ENCODE data around the gene PLEKHH1.

Gene PLEKHH1

DNA sequence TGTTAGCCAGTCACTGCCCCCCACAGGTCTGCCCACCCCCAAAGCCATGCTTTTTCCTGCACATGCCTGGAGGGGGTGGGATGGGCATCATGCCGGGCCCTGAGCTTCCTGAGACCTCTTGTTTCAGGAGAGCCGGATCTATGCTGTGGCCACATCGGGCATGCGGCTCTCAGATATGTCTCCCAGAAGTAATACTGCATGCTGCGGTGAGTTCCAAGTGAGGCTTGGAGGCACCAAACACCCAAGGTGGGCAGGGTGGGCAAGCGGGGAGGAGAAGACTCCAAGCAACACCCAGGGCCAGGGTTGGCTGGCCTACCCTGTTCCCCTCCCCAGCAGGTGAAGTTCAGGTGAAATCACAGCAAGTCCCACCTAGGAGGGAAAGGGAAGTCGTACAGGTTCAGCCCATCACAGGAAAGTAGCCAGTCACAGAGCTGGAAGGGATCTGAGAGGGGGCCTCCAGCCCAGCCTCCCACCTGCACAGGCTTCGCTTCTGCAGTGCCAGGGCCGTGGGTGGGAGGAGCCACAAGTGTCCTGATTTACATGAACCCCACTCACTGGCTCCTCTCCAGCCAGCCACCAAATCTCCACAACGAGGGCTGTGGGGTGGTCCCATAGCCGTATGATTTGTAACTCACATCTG, 36.0 kb downstream of the PLEKHH1 start:
- DNase-seq = no peak

DNA sequence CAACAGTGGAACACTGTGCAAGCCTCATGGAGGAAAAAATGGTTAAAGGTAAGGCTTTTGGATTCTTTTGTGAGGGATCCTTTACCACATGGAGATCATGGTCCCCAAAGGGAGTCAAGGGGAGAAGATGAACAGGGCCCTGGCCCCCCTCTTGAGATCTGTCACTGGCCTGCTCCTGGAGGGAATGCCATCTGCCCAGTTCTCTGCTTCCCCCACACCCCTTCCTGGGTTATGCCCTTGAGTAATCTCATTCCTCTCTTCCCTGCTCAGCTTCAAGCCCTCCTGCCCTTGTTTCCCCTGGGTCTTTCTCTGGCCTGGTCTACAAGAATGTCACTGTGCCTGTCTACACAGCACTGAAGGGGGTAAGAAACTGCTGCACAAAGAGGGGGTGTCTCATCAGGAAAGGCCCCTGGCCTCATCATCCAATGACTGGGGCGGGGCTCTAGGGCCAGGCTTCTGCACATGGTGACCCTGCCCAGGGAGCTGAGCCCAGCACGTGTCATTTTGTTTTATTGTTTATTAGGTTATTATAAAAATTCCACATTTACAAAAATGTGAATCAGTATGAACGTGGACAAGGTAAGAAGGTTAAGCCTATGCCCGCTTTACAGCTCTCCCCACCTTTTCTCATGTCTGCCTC, 36.7 kb downstream of the PLEKHH1 start:
- DNase-seq = no peak

DNA sequence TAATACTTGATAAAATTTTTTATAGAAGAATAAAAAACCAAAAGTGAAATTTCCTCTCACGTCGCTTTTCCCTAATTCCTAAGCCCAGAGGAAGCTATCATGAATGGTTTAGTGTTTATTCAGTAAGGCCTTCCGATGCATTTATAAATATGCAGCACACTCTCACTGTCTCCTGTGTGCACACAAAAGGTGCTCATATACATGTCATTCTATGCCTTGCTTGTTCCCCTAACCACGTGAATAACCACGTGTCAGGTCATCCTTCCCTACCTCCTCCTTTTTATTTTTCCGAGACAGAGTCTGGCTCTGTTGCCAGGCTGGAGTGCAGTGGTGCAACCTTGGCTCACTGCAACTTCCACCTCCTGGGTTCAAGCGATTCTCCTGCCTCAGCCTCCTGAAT, 37.4 kb downstream of the PLEKHH1 start:
- DNase-seq = no peak

DNA sequence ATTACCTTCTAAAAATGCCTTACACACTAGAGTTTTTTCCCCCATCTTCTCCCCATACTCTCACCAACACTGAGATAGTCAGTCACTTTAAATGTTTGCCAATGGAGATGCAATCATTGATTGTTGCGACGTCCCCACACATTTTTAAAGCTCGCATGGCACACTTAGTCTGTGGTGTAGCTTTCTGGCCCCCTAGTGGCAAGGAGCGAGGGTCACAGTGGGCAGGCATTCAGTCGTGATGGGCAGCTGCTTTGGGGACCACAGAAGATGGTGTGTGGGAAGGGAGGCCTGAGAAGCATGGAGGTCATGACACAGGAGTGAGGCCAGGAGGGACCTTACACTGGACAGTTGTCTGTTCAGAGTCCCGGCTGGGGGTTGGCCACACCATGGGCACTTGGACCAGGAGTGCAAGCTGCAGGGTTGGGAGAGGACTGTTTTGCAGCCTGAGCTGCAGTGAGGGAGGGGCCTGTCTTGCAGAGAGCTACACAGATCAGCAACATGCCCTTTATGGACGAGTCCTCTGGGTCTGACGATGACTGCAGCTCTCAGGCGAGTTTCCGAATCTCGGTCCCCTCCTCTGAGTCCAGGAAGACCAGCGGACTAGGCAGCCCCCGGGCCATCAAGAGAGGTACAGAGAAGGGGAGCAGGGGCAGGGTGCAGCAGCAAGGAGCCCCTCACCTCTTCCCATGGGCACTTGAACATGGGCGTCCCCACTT, 38.3 kb downstream of the PLEKHH1 start:
- peak; percentile 51 for DNase-seq

DNA sequence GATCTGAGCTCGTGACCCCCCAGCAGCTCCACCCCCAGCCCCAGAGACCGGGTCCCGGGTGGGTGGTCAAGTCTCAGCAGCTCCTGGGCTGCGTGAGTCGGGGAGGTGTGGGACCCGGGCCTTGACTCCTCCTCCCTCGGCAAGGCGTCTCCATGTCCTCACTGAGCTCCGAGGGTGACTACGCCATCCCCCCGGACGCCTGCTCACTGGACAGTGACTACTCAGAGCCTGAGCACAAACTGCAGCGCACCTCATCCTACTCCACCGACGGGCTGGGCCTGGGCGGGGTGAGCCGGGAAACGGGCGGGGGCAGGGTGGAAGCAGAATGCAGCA, 38.9 kb downstream of the PLEKHH1 start:
- DNase-seq = no peak

DNA sequence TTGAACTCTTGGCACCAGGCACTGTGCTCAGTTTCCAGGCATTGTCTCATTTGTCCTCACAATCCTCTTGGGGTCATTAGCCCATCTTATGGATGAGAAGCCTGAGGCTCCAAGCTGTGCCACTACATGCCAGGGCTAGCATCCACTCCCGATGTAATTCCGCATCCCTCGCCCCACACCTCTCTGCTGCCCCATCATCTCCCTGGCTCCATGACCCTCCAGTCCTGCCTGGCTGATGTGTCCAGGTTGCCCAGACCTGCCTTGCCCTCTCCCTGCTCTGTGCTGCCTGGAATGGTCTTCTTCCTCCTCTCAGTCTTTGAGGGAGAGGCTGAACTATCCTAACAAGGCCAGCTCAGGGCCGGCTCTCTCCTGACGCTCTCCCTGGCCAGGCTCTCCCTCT, 39.5 kb downstream of the PLEKHH1 start:
- DNase-seq = no peak

DNA sequence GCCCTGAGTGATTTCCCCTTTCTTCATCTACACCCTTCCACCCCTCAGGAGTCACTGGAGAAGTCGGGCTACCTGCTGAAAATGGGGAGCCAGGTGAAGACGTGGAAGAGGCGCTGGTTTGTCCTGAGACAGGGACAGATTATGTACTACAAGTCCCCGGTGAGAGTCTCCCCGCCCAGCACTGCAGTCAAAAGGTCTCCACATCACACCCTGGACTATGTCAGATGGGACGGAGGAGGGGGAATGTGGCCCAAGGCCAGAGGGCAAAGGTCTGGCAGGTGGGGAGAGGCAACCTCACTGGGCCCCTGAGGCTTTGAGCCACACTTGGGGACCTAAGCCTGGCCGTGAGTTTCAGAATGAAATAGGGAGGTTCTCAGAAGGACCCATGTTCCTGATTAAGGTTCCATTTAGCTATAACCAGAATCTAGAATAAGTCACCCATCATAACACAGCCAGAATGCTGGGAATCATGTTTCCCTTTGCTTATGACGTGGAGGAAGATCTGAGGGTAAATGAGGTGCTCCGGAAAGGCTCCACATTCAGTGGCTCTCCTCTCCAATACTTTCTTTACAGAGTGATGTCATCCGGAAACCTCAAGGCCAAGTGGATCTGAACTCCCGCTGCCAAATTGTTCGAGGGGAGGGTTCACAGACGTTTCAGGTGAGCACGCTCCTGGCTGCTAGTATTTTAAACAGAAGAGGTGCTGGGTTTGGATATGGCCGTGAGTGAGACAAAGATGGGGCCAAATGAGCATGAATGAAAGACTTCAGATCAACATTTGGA, 40.3 kb downstream of the PLEKHH1 start:
- no peak for DNase-seq

DNA sequence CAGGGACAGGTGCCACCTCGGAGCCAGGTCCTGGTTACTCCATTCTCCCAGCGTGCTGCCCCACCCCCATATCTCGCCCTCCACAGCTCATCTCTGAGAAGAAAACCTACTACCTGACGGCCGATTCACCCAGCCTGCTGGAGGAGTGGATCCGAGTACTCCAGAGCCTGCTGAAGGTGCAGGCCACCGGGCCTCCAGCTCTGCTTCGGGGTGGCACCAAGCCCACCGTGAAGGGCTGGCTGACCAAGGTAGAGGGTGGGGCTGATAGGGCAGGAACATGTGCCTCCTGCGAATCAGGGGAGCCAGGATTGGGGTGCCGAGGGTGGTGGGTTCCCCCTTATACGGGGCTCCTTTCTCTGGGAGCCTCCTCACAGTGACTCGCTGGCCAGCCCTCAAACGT, 41.1 kb downstream of the PLEKHH1 start:
- no peak for DNase-seq

DNA sequence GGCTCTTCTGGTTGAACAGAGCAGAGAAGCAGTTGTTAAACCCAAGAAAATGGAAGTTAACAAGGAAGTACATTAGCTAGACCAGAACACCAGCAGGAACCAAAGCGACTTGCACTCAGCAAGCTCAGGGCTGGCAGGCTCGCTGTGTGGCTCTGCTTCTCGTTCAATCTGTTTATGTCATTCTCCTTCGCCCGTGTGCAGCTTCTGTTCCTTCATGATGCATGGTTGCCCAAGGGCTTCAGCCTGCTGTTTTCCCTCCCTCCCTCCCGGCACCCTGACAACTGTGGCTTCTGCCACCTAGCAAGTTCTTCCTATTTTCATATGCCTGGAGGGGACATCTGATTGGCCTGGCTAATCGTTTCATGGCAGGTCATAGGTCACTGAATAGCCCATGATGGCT, 41.7 kb downstream of the PLEKHH1 start:
- DNase-seq = no peak

DNA sequence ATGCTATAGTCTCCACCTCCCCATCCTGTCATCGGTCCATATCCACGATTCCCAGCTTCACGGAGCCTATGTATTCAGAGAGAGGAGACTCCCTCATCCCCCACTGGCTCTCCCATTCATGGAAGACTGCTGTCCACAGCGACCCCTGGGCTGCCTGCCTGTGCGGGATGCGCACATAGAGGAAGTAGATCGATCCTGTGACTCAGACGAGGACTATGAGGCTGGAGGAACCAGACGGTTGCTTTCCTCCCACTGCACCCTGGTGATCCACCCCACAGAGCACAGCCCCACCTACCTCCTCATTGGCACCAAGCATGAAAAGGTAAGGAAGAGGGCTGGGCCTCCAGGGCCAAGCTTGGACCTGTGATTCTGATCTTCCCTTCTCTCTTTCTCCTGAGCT, 42.6 kb downstream of the PLEKHH1 start:
- DNase-seq = no peak

DNA sequence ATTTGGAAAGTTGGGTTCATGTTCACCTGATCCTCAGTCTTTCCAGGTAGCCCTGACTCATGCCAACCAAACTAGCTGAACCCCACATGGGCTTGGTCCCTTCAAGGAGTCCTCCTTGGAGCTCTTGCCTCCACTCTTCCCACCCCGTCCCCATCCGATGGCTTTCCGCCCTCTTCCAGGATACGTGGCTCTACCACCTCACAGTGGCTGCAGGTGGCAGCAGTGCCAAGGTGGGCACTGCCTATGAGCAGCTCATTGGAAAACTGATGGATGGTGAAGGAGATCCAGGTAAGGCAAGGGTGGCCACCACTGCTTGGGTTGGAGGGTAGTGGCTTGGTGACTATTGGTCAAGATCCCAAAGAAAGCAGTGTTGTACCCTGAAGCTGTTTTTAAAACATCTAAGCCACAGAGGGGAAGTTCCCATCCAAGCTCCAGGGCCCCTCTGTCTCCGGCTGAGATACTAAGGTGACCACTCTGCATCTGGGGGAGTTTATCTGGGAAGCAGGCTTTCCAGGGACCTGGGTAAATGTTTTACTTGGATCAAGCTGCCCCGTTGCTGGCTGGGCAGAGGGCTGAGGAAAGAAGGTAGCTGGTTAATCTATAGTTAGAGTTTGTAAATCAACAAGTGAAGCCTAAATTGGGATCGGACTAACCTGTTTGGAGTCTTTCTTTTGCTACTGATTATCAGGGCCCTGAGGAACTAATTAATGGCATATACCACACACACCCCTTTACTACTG, 43.3 kb downstream of the PLEKHH1 start:
- no peak for DNase-seq

DNA sequence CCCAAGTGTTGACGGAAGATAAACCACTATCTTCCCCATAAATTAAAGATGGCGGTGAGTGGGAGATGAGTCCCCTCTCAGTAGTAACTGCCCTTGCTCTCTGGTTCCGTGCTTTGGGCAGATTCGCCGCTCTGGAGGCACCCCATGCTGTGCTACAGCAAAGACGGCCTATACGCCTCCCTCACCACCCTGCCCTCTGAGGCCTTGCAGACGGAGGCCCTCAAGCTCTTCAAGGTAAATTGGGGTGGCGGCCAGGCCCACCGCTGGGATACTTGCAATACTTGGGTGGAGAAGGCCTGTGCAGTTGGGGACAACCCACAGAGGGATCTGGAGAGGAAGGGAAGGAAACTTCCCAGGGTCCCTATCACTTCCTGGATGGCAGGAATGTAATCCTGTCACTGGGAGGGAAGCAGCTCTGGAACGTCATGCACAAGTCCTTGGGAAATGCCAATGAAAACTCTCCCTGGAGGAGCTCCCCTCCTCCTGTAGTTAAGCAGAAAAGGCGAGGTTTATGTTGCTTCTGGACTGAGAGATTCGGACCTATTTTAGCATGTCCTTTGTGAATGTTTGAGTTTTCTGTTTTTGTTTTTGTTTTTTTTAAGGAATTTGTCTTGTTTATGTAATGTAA, 44.2 kb downstream of the PLEKHH1 start:
- no peak for DNase-seq

DNA sequence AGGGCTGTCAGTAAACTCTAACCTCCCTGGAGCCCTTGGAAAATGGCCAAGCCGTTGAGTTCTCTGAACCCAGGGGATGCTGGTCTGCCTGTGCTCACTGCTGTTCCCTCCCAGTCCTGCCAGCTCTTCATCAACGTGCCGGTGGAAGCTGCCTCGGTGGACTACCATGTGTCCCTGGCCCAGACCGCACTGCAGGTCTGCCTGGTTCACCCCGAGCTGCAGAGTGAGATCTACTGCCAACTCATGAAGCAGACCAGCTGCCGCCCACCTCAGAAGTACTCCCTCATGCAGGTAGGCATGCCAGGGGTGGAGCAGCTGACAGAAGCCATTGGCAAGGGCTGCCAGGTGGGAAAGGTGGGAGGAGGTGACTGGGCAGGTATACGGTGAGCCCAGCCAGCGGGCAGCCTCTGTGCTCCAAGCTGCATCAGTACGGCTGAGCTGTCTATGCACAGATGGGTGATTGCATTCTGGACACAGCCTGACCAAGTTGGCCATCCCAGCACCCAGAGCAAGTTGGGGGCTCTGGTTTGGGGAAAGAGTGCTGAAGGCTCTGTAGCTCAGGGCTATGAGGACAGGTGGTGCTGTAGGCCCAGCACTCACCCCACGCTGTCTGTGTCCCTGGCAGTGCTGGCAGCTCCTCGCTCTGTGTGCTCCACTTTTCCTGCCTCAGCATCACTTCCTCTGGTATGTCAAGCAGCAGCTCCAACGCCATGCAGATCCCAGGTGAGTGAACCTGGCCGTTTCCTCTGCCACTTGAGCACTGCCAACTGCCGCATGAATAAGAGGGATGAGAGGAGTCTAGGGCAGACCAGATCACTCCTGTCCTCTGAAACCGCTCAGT, 45.0 kb downstream of the PLEKHH1 start:
- DNase-seq = no peak

DNA sequence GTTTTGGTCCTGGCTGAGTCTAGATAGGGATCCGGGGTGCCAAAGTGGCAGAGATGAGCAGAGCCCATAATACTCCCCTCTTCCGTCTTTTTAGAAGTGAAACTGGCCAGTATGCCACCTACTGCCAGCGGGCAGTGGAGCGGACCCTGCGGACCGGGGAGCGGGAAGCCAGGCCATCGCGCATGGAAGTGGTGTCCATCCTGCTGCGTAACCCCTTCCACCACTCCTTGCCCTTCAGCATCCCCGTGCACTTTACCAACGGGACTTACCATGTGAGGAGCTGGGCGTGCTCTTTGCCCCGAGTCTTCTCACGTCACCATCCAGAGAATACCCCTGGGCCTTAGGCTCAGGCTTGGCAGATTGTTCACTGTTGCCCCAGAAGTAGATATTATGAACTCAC, 46.0 kb downstream of the PLEKHH1 start:
- no peak for DNase-seq

DNA sequence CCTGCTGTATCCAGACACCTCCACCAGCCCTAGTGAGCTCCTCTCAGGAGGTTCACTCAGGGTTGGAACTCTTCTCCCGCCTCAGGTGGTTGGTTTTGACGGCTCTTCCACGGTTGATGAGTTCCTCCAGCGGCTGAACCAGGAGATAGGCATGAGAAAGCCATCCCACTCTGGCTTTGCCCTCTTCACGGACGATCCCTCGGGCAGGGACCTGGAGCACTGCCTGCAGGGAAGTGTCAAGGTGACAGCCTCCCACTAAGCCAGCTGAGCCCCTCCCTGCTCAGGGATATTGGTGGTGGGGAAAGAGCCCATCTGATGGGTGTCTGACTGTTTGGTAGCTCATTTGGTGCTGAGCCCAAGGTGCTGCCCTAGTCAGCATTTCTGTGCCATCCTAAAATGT, 46.5 kb downstream of the PLEKHH1 start:
- DNase-seq = no peak

DNA sequence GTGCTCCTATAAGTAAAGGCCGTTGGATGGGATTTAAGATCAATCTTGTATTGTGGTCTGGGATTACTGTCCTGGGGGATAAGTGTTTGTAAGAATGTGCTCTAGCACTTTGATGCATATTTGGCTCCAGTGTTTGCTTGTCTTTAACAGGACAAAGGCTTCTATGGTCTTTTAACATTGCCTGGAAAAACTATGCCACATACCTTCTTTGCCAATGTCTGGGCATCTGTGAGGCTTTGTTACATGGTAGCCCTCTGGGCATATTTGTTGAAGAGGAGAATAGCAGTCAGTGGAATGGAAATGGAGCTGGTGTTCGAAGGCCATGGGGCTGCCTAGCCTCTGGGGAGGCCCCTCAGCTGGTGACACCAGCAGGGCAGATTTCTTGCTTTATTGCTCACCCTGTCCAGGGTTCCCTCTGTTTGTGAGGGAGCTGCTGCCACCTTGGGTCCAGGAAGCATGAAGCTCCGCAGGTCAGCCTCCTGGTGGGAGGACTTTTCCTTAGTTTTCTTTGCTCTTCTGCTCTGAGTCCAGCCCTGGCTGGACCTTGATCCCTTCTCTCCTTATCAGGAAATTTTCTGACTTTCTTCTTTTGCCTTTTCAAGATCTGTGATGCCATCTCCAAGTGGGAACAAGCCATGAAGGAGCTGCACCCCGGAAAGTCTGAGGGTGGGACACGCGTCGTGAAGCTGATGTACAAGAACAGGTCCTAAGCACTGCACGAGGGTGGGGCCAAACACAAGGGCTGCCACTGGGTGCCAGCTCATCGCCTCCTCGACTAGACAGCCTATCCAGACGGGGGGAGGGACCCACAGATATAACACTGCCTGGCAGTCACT, 47.5 kb downstream of the PLEKHH1 start:
- DNase-seq = no peak

DNA sequence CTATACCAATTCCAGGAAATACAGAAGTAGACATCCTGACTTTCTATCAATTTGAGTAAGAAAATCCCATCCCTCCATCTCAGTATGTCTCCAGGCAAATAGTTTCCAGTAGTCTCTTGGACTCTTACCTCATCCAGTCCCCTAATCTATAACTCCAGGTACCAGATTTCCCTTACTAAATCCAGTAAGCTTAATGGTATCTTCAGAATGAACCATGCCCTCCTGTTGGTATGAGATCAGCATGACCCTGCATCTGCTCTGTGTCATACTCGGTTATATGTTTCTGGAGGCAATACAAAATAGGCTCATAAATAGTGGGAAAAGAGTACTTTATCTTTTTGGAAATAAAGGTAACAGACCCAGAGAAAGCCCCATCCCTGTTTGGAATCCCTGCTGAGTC, 48.6 kb downstream of the PLEKHH1 start:
- DNase-seq = no peak

DNA sequence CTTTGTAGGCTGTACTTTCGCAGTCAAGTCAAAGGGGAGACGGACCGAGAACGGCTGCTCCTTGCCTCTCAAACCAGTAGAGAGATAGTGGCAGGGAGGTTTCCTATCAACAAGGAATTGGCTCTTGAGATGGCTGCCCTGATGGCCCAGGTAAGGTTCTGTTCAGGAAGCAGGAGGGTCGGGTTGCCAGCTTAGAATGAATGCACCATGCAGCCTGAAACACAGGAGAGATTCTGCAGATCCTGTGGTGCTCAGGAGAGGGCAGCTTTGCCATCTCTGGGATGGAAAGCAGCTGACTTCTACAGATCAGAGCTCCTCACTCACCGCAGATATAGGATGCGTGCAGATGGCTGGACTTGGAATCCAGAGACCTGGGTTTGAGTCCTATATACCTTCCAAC, 49.0 kb downstream of the PLEKHH1 start:
- no peak for DNase-seq

DNA sequence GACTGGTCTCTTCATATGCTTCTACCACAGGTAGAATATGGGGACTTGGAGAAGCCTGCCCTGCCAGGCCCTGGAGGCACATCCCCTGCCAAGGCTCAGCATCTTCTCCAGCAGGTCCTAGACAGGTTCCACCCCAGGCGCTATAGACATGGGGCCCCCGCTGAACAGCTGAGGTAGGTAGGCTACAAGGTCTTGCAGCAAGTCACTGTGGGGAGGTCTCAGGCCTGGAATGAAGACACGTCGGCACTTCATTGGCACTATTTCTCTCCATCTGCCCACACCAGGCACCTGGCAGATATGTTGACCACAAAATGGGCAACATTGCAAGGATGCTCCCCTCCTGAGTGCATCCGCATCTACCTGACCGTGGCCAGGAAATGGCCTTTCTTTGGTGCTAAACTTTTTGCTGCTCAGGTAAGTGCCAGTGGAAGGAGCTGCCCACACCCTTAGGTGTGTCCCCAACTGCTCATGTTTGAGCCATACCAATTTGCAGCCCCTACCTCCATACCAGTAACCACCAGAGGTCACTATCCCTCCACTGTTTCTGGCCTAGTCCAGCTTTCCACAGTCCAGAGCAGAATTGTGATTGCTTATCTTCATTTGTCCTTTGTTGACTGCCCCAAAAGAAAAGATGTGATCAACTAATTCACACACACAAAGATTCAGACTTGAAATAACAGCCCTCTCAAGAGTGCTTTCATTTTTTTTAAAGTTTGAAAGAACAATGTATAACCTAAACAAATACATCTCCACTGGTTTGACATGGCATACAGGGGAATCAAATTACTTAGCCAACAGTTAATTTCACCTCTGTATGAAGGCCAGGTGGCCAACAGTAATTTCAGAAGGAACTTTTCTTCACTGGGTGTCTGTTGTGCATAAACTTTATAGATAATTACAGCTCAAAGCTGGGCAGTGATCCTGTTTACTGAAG, 50.9 kb downstream of the PLEKHH1 start:
- peak; percentile 41 for DNase-seq

DNA sequence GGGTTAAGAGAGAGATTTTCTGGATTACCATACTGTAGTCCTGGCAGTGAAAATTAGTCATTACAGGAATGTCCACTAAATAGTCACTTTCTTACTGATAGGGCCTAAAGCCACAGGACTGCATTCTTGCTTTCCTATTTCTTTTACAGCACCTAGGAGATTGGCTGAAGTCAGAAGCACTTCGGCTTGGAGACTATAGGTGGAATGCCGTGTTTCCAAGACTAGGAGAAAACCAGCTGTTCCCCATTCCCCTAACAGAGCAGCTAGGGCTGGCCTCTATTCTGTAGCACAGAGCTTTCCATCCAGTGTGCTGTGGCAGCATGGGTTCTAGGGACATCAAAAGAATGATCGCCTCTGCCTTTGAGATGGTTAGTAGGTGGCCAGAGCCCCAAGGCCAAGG, 51.9 kb downstream of the PLEKHH1 start:
- peak; percentile 9 for DNase-seq

Data from fibroblast of upper back skin (primary cell).